ENCODE measurements around the gene TMEM132C.

The TMEM132C gene

DNA sequence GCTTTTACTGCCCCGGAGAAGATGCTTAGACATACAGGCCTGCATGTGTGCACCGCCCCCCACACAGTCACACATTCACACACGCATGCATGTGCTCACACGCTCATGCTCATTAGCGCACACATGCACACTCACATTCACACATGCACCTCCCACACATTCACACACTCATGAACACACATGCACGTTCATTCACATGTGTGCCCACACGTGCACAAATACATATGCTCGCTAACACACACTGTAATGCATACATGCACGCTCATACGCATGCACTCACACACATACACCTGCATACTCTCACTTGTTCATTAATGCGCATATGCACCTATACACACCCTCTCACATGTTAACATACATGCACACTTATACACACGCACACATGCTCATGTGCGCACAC is 21.9 kb downstream of the TMEM132C start:
- no peak for DNase-seq (ENCODE audit: low spot score)

DNA sequence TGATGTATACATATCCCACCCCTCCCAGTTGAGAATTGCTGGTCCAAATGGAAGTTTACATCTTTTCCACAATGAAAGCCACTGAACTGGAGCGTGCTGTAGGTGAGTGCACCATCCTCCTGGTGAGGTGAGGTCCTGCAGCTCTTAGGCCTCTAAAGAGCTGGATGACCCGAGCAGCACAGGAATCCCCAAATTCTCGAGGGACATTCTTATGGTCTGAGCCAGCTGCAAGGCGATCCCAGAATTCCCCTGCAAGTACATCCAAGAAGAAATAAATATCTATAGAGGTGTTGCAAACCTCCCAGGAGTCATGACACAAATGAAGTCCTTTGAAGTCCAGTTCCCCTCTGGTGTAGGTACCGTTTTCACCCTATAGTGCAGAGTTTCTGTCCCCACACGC is 24.0 kb downstream of the TMEM132C start:
- DNase-seq (ENCODE audit: low spot score) = no peak

- no peak for DNase-seq (ENCODE audit: low spot score)
Observed at GRCh38 chr12:128298091-128298748, 31.2 kb downstream of the TMEM132C start.

- DNase-seq (ENCODE audit: low spot score) = no peak
Observed at GRCh38 chr12:128305336-128305892, 38.4 kb downstream of the TMEM132C start.

GRCh38 chr12:128307791-128308190 is 40.8 kb downstream of the TMEM132C start:
- DNase-seq (ENCODE audit: low spot score) = no peak

DNA sequence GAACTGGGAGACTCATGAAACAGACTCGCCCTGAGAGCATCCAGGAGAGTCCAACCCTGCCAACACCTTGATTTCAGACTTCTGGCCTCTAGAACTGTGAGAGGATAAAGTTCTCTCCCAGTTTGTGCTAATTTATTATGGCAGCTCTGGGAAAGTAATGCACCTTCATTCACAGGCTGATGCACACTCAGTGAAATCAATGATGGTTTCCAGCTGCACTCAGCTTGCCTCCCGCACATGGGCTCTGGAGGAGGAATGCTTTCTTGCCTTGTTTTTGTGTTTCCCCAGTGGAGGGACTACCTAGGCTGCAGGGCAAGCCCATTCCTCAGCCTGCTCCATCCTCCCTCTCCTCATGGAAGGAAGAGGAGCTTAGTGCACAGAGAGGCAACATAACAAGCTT is 45.7 kb downstream of the TMEM132C start:
- no peak for DNase-seq (ENCODE audit: low spot score)

DNA sequence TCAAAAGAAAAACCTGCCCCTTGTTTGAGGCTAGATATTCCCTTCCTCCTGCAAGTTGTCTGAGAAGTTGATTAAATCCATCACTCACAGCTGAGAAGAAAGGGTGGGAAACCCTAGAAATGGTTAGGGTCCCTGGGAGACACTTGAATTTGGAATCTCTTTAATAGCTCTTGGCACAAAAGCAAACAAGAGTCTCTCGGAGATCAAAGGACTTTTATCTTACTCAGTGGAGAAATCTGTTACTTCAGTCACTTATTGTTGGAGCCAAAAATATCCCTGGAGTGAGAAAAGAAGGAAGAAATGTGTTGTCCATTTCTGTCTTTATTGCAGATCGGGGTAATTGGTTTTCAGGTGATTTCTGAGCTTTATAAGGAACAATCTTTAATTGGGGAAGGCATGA is 47.0 kb downstream of the TMEM132C start:
- DNase-seq (ENCODE audit: low spot score) = no peak

GRCh38 chr12:128314611-128315010 is 47.6 kb downstream of the TMEM132C start:
- DNase-seq (ENCODE audit: low spot score) = no peak

GRCh38 chr12:128316078-128316477 is 49.1 kb downstream of the TMEM132C start:
- no peak for DNase-seq (ENCODE audit: low spot score)

DNA sequence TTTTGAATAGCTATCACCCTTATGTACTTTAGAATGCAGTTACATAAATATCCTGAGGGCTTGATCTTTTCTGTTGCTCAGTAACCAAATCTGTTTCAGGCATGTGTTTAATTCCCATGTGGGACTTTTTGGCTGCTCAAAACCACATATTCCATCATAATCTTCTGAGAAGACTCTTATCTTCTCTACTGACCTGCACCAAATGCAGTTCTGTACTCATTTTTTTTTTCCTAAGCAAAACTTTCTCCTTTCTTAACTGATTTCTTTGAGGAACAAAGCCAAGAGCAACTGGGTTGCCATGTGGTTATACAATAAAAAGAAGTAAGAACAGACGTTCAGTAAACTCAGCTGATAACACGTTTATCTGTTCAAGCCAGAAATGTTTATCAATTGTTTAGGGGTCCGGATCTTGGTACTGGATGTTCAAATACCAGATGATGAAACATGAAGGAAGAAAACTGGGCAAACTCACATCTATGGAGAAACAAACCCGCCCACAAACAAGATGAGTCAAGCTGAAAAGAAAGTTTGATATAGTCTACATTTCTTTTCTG is 50.1 kb downstream of the TMEM132C start:
- no peak for DNase-seq (ENCODE audit: low spot score)

DNA sequence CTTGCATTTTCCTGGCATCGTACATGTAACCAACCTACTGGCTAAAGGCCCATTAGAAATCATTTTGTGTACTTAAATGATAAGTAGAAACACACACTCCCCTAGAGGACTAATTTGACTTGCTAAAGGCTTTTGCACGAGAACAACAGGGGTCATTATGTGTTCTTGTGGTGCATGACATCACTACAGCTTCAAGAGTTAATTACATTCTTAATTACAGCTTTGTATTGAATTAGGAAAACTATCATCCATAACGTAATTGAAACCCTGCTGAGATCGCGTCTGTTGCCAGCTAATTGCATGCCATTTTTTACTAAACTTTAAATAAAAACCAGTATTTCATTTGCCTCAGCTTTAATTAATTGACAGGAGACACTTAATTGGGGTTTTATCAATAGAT is 51.4 kb downstream of the TMEM132C start:
- no peak for DNase-seq (ENCODE audit: low spot score)

GRCh38 chr12:128318946-128319345 is 52.0 kb downstream of the TMEM132C start:
- no peak for DNase-seq (ENCODE audit: low spot score)

GRCh38 chr12:128322341-128322740 is 55.4 kb downstream of the TMEM132C start:
- no peak for DNase-seq (ENCODE audit: low spot score)

DNA sequence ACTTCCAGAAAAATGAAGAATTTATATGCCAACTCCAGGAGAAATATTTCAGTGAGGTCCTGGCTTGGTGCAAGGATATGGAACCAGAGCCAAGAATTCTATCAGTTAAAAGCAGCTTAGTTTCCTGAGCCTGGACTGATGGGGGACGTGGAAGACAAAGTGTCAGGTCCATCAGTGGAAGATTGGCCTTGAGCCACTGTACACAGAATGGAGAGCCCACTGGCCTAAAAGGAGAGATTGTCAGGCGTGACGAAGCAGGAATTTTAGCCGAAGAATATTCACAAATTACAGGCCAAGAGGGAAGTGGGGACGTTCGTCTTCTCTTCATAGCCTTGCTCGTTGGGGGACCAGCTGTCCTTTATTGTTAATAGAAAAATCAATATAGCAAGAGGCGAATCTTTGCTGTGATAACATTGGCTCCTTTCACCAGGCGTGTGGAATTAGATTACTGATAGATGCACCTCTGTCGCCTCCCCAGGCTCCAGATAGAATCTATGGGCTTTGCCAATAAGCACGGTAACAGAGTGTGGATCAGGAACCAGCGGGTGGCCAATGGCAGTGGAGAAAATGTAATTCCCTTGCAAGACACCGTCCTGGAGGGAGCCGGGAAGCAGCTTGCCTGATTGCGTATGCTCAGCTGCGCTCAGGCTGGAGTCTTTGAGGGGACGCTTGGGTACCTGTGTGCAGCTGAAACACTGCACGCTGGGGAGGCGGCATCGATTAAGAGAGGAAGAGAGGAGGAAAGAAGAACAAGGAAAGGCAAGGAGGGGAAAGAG is 56.4 kb downstream of the TMEM132C start:
- no peak for DNase-seq (ENCODE audit: low spot score)

DNA sequence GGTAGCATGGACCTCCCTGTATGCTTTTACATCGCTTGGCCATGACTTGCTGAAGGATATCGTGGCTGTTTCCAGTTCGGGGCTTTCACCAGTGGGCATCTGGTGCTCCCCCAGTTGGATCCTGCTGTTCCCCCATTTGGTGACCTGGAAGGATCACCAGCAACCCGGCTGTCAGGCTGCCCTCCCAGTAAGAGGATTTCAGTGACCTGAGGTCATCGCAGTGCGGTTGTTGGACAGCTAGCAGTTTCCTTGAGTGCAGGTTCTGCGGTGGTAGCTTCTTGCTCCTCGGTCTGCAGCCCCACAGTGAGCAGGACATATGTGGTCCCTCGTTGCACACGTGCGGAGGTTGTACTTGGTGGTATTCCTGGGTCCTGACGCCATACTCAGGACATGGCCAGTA is 58.7 kb downstream of the TMEM132C start:
- DNase-seq (ENCODE audit: low spot score) = no peak

DNA sequence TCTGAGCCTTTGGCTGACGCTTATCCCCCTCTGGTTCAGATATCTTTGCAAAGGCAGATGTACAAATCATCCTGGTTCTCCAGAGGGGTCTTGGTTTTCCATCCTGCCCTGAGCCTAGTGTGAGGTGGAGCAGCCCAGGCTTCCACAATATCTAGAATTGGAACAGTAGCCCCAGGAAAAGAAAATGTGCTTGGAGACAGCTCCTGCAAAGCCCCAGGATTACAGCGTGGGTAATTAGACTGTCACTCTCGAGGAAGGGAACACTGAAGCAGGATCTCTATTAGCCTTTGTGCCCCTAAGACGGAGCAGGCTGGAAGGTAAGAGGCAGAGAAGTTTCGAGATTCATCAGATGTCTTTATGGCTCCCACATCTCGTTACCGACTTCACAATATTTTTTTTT is 59.4 kb downstream of the TMEM132C start:
- DNase-seq (ENCODE audit: low spot score) = no peak

DNA sequence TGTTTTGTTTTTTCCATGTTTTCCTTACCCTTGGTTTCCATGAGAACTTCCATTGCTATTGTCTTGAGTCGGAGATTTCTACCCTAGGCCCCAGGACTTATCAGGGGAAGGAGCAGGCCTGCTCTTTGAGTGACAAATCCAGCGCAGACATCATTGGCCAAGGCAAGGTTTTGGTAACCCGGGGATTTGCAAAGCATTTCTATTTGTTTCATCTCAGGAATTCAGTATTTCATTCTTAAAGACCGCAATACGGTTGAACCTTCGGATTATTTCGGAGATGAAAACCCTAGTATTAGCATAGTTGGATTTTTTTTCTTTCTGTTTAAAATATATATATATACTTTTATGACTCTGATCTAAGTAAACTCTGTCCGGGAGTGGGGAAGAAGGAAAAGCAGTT is 62.0 kb downstream of the TMEM132C start:
- no peak for DNase-seq (ENCODE audit: low spot score)

DNA sequence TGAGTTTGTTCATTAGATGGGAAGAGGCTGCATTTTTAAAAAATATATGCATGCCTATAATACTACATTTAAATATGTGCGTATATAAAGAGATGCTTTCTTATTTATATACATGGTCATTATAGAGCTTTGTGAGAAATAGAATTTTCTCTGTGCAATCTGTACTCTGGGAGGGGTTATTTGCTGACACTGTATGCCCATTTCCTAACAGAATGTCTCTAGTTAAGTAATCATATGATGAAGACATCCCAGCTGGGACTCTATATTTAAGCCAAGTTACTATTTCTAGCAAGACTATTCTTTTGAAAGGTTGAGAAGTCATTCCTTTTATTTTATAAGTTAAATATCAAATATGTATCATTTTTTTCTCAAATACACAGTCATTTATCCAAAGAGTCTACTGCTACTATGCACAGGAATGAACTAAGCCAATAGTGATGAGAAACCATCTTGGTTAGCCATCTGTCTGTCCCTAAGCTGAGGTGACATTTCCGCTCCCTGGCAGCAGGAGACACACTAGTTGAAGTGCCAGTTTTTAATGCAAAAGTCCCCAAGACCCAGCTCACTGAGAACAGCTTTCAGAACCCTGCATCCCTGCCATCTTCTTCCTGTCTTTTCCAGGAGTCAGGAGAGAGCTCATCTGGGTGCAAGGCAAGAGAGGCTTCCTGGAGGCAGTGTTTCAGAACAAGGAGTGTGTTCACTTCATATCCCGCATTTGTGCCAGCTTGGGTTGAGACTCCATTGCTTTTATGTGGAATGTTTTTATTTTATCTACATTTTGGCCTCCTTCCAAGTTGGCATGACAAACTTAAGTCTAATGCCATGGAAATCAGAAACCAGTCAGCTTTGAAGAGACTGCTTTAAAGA is 69.5 kb downstream of the TMEM132C start:
- no peak for DNase-seq (ENCODE audit: low spot score)

DNA sequence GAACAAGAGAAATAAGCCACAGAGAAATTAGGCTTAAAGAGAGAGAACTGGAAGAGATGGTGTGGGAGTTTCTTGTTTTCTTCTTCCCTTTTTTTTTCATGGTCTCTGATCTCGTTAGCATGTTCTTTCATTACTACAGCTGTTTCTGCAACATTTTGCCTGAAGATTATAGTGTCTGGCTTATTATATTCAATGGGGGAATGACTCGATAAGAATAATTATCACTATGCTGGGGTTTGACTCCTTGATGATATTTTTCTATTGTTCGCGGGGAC is 70.0 kb downstream of the TMEM132C start:
- no peak for DNase-seq (ENCODE audit: low spot score)

DNA sequence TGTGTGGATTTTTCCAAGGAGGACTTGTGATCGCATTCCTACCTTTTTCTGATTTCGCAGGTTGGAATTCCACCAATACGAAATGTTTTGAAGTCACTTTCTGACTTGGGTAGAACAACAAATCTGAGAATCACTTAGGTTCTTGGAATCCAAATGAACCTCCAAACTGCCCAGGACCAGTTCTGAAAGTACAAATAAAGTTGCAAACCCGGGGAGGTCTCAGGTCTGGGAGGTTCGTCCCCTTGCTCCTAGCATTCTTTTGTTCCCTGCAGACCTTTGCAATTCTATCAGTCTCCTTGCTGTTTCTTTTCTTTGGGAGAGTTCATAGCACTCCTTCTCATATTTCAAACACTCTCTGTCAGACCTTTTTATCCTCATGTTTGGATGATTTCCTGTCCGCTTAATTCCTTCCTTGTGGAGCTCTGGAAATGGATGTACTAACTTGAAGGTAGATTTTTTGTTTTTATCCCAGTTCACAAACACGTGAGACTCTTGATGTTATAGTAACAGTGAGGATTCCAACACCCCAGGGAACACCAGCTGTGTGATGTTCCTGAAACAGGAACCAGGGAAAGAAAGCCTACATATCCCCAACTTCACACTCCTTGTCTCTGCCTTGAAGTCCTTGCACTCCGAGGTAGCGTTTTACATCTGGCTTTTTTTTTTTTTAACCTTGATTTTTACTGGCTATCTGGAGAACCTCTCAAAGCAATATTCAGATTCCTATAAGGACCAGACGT is 70.6 kb downstream of the TMEM132C start:
- no peak for DNase-seq (ENCODE audit: low spot score)

DNA sequence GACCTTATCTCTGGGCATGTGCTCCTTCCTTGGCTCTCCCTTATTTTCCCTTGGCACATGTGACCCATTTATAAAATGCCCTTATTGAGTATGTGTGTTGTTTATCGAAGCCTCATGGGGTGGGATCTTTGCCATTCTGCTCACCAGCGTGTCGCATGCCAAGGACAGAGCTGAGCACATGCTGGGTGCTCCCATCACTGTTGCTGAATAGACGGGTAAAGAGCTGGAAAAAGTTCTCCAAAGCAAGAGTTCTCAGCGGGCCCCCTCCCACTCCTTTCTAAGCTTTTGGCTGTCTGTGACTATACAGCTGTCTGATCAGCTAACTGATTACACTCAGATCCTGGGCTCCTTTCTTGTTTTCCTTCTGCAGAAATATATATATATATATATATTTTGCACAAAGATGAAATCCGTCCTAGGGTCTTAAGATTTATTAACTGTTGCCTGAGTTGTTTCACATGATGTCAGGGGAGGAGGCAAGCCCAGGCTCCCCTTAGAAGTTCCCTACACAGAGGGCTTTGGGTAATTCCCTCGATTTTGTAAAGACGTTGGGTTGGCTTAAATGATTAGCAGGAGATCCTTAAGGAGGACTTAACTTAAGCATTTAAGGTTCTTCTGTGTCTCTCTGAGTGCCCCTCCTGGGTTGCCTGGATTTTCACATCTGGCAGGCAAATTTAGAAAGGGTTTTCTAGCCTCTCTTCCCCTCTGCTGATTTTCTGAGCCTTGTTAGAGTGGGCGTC is 71.6 kb downstream of the TMEM132C start:
- DNase-seq (ENCODE audit: low spot score) = no peak

Data from hematopoietic multipotent progenitor cell treated with erythropoietin and hydrocortisone succinate and interleukin-3 and kit ligand, for 17 days (in vitro differentiated cells).